Measurements from ENCODE around the gene SAMD3. TPM values are rescaled to one million over a fixed set of nuclear protein-coding genes. Genes with fewer than 3 reads are reported as not detected.
"Not testable (repeated sequence)": the region's sequence is repeated elsewhere in the genome, so short reads cannot be mapped to it uniquely, and the experiment has no call there.

SAMD3 gene, protein sequence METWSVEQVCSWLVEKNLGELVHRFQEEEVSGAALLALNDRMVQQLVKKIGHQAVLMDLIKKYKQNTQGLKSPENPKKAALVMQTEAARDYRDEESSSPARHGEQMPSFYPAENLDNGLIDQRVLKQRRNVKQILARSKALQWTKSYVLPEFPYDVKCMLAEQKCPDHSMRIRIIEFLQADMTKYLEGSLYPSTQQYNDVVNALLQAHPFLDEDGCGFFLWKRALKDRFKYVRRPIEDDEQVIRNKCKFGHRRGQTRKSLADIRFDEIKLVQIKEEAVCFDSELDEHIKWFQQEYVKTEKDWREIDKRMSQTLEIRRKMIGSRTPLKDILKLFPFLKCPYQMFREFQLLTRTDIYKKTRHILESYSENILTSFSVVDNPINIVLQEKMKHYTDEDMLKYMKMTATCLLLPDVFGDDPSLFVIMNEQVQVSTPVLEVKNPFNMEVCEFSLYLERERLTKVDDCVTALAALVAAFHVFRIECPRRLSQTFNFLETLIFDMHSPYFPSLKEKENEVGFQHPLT
- total RNA-seq = 1 to 10 TPM; 2.0 TPM
- long read RNA-seq, partial matches to known transcripts = 0 of 1 reads
- long read RNA-seq, other reads (novel, unspliced or antisense) = 1 of 1 reads

DNA sequence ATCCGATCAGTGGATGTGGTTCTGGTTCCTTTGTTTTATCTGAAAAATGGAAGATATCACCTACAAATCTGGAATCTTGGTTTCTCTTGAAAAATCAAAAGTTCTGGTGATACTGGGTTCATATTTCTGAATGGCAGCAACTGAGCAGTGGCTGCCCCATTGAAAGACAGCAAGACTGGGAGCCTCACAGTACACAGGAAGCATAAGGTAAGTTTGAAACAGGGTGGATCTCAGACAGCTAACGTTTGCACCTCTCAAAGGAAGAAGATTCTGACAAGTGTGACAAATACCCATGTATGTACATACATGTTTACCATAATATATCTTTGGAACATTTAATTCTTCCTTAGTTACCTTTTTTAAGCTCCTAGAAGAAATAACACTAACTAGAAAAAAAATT lies at the start of gene SAMD3:
TSS of gene SAMD3 (minus strand) at position 177 of the 400 bp plus-strand sequence. CDS start 7,678 bp downstream, outside the sequence.
- intact Hi-C loops (cut with DNase I, micrococcal nuclease) = no loop called here
- DNase-seq = no peak
- no peak for ATAC-seq

DNA sequence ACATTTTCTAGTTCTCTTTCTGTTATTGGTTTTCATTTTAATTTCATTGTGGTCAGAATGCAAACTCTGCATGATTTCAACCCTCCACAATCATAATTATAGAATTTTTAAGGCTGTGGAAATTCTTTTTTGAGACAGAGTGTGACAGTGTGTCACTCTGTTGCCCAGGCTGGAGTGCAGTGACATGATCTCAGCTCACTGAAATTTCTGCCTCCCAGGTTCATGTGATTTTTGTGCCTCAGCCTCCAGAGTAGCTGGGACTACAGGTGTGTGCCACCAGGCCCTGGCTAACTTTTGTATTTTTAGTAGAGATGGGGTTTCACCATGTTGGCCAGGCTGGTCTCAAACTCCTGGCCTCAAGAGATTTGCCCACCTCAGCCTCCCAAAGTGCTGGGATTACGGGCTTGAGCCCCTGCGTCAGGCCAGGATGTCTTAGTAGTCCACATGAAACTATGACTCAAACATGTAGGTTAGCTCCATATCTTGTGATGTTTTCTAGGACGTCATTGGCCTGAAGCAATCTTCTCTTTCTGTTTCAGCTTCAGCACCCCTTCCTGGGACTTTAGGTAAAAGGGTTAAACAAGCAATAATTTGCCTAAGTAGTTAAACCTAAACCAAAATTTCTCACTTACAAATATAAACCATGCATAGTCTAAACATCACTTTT lies 47.4 kb upstream of the SAMD3 start:
- ATAC-seq (no peak), DNase-seq (no peak)
- intact Hi-C loops (cut with DNase I, micrococcal nuclease) = no loop called here

DNA sequence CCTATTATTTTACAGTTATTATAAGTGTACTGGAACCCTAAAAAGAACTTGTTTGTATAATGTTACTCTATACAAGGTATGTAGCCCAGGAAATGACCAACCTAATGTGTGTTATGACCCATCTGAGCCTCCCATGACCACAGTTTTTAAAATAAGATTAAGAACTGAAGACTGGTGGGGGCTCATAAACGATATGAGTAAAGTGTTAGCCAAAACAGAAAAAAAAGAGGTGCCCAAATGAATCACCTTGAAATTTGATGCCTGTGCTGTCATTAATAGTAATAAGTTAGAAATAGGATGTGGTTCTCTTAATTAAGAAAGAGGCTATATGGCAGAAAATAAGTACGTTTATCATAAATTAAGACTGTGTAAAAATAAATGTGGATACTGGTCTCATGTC lies 42.8 kb upstream of the SAMD3 start:
- ATAC-seq; DNase-seq; intact Hi-C loops (cut with DNase I, micrococcal nuclease): not testable (repeated sequence)

DNA sequence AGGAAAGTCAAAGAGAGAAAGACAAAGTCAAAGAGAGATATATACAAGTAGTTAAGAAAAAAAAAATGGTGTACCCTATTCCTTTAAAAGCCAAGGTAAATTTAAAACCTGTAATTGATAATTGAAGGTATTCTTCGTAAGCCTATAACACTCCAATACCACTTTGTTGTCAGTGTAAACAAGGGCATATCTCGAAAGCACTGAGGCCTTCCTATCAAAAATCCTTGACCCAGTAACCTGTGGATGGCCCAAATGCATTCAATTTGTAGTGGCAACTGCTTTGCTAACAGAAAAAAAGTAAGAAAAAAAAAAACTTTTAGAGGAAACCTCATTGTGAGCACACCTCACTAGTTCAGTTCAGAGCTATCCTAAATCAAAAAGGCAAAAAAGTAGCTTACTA lies 39.3 kb upstream of the SAMD3 start:
- DNase-seq = no peak
- ATAC-seq = no peak
- intact Hi-C loops (cut with DNase I, micrococcal nuclease) = no loop called here

DNA sequence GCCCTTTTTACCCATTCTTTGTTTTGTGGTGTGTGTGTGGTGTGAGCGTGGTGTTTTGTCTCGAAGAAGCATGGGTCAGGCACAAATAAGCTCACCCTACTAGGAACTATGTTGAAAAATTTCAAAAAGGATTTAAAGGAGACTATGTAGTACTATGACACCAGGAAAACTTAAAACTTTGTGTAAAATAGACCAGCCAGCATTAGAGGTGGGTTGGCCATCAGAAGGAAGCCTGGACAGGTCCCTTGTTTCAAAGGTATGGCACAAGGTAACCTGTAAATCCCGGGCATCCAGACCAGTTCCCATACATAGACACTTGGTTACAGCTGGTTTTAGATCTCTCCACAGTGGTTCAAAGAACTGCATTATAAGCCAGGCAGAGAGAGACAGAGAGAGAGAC lies 38.8 kb upstream of the SAMD3 start:
- ATAC-seq; intact Hi-C loops (cut with DNase I, micrococcal nuclease); DNase-seq: not testable (repeated sequence)

DNA sequence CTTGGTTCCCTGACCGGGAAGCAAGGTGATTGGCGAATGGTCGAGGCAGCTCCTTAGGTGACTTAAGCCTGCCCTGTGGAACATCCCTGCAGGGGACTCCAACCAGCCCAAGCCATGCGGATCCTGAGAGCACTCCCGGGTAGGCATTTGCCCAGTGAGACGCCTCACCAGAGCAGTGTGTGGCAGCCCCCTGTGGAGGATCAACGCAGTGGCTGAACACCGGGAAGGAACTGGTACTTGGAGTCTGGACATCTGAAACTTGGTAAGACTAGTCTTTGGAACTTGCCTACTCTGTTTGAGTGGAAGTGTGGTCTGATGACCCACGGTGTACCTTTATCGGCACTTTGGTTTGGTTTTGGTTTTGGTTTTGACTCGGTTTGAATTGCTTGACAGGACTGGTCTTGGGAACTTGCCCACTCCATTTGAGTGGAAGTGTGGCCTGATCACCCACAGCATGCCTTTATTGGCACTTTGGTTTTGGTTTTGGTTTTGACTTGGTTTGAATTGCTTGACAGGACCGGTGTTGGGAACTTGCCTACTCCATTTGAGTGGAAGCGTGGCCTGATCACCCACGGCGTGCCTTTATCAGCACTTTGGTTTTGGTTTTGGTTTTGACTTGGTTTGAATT lies 38.0 kb upstream of the SAMD3 start:
- peak in 1 of 2 donors; percentile 17 for DNase-seq
- ATAC-seq = not testable (repeated sequence)

DNA sequence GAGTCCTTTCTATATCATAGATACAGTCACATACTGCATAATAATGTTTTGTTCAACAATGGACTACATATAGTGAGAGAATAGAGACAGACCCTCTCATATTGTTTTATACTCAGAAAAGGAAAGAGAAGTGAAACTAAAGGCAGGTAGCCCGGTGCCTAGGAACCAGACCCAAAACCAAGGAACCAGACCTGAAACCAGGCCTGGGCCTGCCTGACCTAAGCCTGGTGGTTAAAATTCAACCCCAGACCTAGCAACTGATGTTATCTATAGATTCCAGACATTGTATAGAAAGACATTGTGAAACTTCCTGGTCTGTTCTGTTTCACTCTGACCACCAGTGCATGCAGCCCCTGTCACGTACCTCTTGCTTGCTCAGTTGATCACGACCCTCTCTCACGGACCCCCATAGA lies 37.3 kb upstream of the SAMD3 start:
- ATAC-seq; DNase-seq; intact Hi-C loops (cut with DNase I, micrococcal nuclease): not testable (repeated sequence)

More for the DNA sequence above, 38.0 kb upstream of the SAMD3 start:
- intact Hi-C loops (cut with DNase I, micrococcal nuclease) = not testable (repeated sequence)

DNA sequence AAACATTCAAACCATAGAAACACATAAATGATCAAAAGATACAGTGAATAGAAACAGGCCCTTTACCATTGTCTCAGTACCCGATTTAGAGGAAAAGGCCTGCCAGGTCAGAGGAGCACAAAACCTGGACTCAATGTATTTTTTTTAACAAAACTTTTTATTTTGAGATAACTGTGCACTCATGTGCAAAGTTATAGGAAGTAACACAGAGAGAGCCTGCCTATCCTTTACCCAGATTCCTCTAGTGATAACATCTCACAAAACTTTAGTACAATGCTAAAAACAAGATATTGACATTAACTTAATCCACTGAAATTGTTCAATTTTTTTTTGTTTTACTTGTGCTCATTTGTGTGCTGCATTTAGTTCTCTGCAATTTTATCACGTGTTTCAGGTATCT lies 36.8 kb upstream of the SAMD3 start:
- no peak for ATAC-seq
- DNase-seq = no peak
- intact Hi-C loops (cut with DNase I, micrococcal nuclease) = no loop called here

DNA sequence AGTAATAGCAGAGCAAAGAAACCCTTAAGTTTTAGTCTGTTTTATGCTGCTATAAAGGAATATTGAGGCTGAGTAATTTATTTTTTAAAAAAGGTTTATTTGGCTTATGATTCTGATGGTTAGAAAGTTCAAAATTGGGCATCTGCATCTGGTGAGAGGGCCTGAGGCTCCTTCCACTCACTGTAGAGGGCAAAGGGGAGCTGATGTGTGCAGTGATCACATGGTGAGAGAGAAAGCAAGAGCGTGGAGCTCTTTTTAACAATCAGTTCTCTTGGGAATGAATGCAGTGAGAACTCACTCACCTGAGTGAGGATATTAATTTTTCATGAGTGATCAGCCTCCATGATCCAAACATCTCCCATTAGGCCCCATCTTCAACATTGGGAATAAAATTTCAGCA lies 36.4 kb upstream of the SAMD3 start:
- intact Hi-C loops (cut with DNase I, micrococcal nuclease) = no loop called here
- ATAC-seq (no peak), DNase-seq (no peak)

DNA sequence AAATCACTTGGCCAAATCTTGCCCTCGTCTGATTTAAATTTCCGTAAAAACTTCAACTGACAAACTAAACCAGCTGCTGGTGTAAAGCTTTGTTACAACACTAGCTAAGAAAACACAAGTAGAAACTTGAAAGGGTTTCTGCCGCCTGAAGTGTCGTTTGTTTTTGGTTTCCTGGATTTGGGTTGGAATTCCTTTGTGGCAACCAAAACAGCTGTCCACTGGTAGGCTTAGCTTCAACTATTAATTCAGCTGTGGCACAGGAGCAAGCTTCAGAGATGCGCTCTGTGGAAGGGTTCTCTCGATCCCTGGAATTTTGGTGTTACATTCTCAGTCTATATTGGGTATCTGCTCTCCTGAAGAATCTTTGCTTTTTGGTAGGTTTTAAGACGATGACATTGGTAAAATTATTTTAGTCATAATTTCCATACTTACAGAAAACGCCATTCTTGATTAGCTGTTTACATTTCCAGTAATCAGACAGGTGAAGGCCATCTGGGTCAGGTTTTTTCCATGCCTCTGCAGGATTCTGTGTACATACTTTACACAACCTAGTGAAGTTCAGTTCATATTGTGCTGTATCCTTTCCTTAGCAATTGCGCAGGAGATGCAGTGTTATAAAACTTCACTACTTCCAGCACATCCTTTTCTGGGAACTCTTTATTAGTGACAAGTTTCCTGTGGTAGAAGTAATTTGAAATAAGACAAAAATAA lies 29.9 kb upstream of the SAMD3 start:
- DNase-seq (no peak), ATAC-seq (no peak)
- intact Hi-C loops (cut with DNase I, micrococcal nuclease) = no loop called here

DNA sequence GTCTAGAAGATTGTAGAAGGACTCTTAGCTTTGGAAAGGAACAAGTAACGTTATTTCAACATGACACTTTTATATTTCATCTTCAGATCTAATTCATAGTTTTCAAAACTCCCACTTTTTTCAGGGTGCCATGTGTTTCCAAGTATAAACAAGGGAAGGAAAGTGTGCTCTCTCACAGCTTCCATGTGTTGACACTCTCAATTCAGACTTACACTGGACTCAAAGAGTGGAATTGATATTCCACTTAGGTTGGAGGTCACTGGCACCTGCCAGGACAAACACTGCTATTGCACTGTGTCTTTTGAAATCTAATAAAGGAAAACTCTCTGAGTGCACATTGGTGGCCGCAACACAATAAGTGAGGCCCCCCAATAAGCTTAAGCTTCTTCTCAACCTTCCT lies 22.5 kb upstream of the SAMD3 start:
- intact Hi-C loops (cut with DNase I, micrococcal nuclease) = no loop called here
- ATAC-seq (no peak), DNase-seq (no peak)

DNA sequence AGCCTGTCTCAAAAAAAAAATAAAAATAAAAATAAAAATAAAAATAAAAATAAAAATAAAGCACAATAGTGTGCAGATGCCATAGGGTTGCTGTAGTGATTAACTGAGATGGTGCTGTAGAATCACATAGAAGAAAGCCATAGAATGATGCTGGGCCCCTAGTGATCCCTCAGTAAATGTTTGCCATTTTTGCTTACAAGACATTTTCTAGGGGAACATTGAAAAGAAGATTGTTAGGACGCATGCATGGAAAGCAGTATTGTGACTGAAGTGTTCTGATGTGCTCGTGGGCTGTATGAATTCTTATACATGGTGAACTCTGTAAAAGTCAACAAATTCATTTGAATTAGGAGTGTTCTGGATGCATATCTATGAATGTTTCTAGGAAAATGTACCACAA lies 22.0 kb upstream of the SAMD3 start:
- DNase-seq = no peak
- ATAC-seq = no peak
- intact Hi-C loops (cut with DNase I, micrococcal nuclease) = no loop called here

DNA sequence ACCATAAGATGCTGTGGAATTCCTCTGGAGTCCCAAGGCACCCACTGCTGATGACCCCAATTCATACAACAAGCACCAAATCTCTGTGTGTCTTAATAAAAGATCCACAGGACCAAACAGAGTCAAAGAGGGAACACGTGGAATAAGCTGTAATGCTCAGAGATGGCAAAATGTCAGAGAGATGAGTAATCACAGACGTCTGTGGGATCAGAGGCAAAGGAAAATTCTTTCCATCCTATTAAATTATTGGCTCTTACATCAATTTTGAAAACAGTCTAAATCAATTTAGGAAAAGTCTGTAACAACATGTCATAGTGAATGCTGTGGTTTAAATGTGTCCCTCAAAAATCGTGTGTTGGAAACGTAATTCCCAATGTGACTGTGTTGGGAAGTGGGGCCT lies 17.5 kb upstream of the SAMD3 start:
- DNase-seq = no peak
- ATAC-seq = no peak
- intact Hi-C loops (cut with DNase I, micrococcal nuclease) = no loop called here

DNA sequence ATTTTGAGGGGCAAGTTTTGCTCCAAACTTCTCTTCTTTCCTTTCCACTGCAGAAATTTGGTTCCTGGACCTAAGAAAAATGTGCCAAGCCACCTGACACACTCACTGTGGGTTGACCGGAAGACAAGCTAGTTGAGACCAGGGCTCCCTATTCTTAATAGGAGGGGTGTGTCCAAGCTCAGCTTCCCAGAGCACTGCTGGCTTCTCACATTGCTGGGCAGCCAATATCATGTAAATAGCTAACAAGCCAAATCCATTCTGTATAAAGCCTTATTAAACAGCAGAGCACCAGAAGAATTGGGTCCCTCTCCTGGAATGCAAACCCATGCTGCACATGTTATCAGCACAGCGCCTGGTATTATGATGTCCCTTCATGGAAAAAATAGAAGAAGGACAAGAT lies 17.0 kb upstream of the SAMD3 start:
- no peak for DNase-seq

DNA sequence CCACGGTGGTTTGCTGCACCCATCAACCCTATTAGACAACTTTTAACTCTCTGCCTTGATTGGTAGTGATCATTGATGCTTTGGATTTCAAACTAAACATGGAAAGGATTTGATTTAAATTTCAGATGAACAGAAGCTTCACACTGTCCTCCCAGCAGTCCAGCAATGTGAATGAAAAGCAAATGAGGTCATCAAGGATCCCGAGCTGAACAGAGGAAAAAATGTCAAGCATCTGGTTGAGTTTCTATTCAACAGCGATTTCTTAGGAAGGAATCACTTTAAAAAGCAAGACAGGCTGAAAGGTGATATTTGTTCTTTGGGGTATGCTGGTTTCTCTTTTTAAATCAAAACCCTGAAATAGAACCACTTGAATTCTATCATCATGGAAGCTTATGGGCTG lies 10.6 kb upstream of the SAMD3 start:
- DNase-seq (no peak), ATAC-seq (no peak)
- intact Hi-C loops (cut with DNase I, micrococcal nuclease) = no loop called here

More for the DNA sequence above, 17.0 kb upstream of the SAMD3 start:
- intact Hi-C loops (cut with DNase I, micrococcal nuclease) = no loop called here
- no peak for ATAC-seq

DNA sequence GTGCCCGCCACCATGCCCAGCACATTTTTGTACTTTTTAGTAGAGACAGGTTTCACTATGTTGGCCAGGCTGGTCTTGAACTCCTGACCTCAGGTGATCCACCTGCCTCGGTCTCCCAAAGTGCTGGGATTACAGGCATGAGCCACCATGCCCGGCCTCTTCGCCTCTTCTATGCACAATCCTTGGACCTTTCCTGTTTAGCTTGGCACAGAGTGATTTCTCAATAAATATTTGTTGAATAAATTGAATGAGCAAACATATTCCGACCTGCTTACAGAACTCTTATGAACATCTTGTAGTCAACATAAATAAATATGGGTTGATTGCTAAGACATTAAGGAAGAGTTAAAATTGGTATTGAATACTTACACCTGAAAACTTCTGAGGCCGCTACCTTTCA lies 7.8 kb upstream of the SAMD3 start:
- DNase-seq; intact Hi-C loops (cut with DNase I, micrococcal nuclease); ATAC-seq: not testable (repeated sequence)

DNA sequence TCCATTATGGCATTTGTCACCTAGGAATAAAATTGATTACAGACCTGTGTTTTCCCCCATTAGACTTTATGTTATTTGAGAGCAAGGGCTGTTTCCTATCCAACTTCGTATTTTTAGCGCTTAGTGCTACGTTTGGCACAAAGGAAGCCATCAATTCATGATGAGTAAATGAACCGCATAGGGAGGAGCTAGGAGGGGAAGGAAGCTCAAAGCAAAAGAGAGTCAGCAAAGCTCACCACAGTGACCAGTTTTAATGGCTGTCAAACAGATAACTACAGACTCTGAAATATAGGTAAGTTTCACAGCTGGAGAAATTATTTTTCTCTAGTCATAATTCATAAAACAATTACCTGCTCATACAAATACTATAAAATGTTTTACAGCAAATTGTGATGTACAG lies 6.9 kb upstream of the SAMD3 start:
- no peak for ATAC-seq
- intact Hi-C loops (cut with DNase I, micrococcal nuclease) = no loop called here
- DNase-seq = no peak

DNA sequence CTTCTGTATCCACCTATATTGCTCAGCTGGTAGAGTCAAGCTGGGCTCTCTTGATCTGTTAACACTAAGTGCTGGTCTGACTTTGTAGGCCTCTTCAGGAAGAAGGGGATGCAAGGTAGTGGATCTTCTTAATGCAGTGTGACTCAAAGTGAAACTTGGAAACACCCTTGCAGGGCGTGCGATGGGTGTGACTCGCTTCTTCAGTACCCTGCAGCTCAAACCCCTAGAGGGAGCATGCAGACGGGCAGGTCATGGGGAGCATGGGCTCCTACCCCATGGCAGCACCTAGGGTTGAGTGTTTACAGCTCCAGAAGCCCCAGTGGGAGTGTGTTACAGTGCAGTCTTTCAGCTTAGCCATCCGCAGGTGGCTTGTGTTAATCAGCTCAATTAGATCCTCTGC lies 757 bp upstream of the SAMD3 start:
- ATAC-seq = no peak
- intact Hi-C loops (cut with DNase I, micrococcal nuclease) = no loop called here
- DNase-seq = no peak

DNA sequence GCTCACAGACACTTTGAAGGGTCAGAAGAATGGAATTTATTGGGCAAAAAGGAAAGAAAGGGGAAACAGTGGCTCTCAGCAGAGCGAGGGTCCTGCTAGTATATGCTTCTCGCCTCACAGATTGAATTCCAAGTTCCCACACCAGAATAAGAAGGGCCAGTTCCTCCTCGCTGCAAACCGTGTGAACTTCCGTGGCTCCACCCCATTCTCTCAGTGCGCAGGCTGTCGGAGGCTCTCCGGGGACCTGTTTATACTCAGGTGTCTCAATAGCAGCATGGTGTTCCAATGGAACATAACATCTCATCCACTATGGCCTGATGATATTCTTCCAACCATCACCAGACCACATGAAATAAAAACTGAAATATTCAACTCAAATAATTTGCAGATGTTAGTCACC lies 4.6 kb downstream of the SAMD3 start:
- intact Hi-C loops (cut with DNase I, micrococcal nuclease) = no loop called here
- ATAC-seq (no peak), DNase-seq (no peak)
